HepG2 (cell line): Measurements from ENCODE around the gene TMEM86B. TPM values are rescaled to one million over a fixed set of nuclear protein-coding genes. Genes with fewer than 3 reads are reported as not detected.
A peak's percentile ranks its signal among the peaks of the same experiment; 100 is the strongest.

Experiments used
- ATAD3A ChIP-seq: sonication (generic); formaldehyde crosslinking; IDR thresholded peaks from 2 replicates; pipeline ENCODE4 v1.4.0; 2020; ENCODE audit warnings: missing genetic modification reagents
- CERS6 ChIP-seq: sonication (generic); formaldehyde crosslinking; IDR thresholded peaks from 2 replicates; pipeline ENCODE4 v1.5.0; 2020; ENCODE audit warnings: missing genetic modification reagents
- DNMT3B ChIP-seq: conservative IDR thresholded peaks from 2 replicates; pipeline ENCODE4 v1.6.1; 2016; ENCODE audit warnings: missing biosample characterization, control low read depth
- HDAC1 ChIP-seq: sonication (generic); formaldehyde crosslinking; IDR thresholded peaks from 2 replicates; pipeline ENCODE4 v1.5.1; 2020; ENCODE audit warnings: mild to moderate bottlenecking, missing genetic modification reagents
- HOXA5 ChIP-seq: sonication (generic); formaldehyde crosslinking; IDR thresholded peaks from 2 replicates; pipeline ENCODE4 v1.4.0; 2020; ENCODE audit warnings: missing genetic modification reagents
- IKZF4 ChIP-seq: sonication (generic); formaldehyde crosslinking; IDR thresholded peaks from 2 replicates; pipeline ENCODE4 v1.5.1; 2020; ENCODE audit warnings: borderline replicate concordance, mild to moderate bottlenecking, low read depth, missing genetic modification reagents; ENCODE audit errors: not compliant biosample characterization
- NFIB ChIP-seq: sonication (generic); formaldehyde crosslinking; IDR thresholded peaks from 2 replicates; pipeline ENCODE4 v1.9.0; 2021; ENCODE audit warnings: missing genetic modification reagents, mild to moderate bottlenecking, borderline replicate concordance
- SIN3A ChIP-seq: IDR thresholded peaks from 2 replicates; pipeline ENCODE4 v1.6.1; 2011; ENCODE audit warnings: low read depth, mild to moderate bottlenecking, control low read depth, low read length, borderline replicate concordance
- TBX2 ChIP-seq: sonication (generic); formaldehyde crosslinking; IDR thresholded peaks from 2 replicates; pipeline ENCODE4 v1.5.0; 2020; ENCODE audit warnings: missing genetic modification reagents, mild to moderate bottlenecking, borderline replicate concordance
- THAP9 ChIP-seq: sonication (generic); formaldehyde crosslinking; IDR thresholded peaks from 2 replicates; pipeline ENCODE4; 2020; ENCODE audit warnings: missing genetic modification reagents, mild to moderate bottlenecking, borderline replicate concordance
- UBTF ChIP-seq: sonication (generic); formaldehyde crosslinking; IDR thresholded peaks from 2 replicates; pipeline ENCODE4 v1.4.0; 2020; ENCODE audit warnings: mild to moderate bottlenecking, missing genetic modification reagents
- ZNF225 ChIP-seq: sonication (generic); formaldehyde crosslinking; IDR thresholded peaks from 2 replicates; pipeline ENCODE4 v1.4.0; 2020; ENCODE audit warnings: mild to moderate bottlenecking, missing genetic modification reagents
- ZNF329 ChIP-seq: sonication (generic); formaldehyde crosslinking; IDR thresholded peaks from 2 replicates; pipeline ENCODE4 v1.9.0; 2021; ENCODE audit warnings: low read depth, mild to moderate bottlenecking, missing genetic modification reagents
- ZNF772 ChIP-seq: sonication (generic); formaldehyde crosslinking; IDR thresholded peaks from 2 replicates; pipeline ENCODE4 v1.5.0; 2020; ENCODE audit warnings: mild to moderate bottlenecking, missing genetic modification reagents
- ZNF777 ChIP-seq: sonication (generic); formaldehyde crosslinking; IDR thresholded peaks from 2 replicates; pipeline ENCODE4 v1.4.0; 2020; ENCODE audit warnings: missing genetic modification reagents
- ZNF788 ChIP-seq: sonication (generic); formaldehyde crosslinking; IDR thresholded peaks from 2 replicates; pipeline ENCODE4 v1.5.0; 2020; ENCODE audit warnings: mild to moderate bottlenecking, missing genetic modification reagents, borderline replicate concordance
- polyA plus RNA-seq, 8 experiments: library from polyadenylated mRNA; depleted of rRNA in 3 of 8; stranded (reverse) in 7 of 8; unstranded in 1 of 8; fragments of >200 nt; fragmentation: Illumina TruSeq in 4 of 8; extraction: Trizol in 4 of 8; gene quantifications; 2 replicates each; pipeline versions ENCODE4 v1.2.1 to v1.2.3, GENCODE V29; 2011 to 2016; ENCODE audit warnings: low read depth in 4 of 8, missing spikeins in 1 of 8, mixed read lengths in 1 of 8; ENCODE audit not compliant: insufficient read depth in 1 of 8
- total RNA-seq, 5 experiments: library from RNA; depleted of rRNA; stranded (reverse); fragments of >200 nt; fragmentation: Illumina TruSeq; extraction: Trizol; gene quantifications; 2 replicates each; pipeline ENCODE4 v1.2.3, GENCODE V29; 2016; ENCODE audit warnings: low read depth in 1 of 5
- TF ChIP-seq, protein P1 (sequence below): sonication (generic); formaldehyde crosslinking; IDR thresholded peaks from 2 replicates; pipeline ENCODE4 v1.5.0; 2020; ENCODE audit warnings: mild to moderate bottlenecking, missing genetic modification reagents, borderline replicate concordance

The TMEM86B gene
- total and polyA plus RNA-seq, 2 of the 13 experiments (the other 11 are each of a cell fraction or from before 2014, with no cell fraction given) = 7.7 to 9.6 TPM

DNA sequence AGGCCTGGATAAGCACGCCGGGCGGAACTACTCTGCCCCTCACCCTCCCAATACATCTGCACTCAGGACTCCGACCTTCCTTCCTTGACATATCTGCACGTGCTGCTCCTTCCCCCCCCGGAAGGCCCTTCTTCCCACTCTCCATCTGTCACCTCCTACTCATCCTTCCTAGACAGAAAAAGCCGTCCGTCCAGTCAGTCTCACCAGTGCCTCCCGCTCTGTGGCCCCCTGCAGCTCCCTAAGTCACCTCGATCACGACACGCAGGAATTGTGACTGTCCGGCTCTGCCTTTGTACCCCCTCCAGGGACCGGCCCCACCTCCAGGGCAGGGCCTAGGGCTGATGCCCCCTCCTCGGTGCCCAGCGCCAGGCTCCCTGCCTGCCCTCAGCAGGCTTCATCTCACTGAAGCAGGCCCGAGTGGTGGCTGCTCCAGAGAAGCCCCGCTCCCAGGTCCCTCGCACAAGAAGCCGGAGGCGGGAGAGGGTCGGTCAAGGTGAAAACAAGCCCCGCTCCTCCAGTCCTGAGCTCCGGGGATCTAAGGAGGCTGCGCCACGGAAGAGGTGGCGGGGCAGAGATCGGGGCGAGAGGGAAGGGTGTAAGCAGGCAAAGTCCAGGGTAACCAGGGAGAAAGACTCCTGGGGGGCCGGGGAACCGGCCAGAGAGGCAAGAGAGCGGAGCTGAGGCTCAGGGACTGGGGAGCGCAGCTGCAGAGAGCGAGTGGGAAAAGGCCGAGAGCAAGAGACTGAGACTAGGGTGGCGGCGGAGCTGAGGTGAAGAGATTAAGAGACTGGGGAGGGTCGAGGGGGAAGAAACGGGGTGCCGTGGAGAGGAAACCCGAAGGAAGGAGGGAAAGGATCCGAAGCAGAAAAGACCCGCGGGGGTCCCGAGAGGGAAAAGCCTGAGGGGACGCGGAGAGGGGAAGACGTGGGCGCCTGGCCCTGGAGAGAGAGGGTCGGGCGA is 29.2 kb upstream of the TMEM86B start (continued):
- TF ChIP-seq ZNF777 (CRISPR knock-in tag) = no peak
- TF ChIP-seq SIN3A = no peak
- no peak for TF ChIP-seq CERS6
- peak; percentile 31; the same call in 1 of the 2 replicates for TF ChIP-seq HDAC1 (CRISPR knock-in tag)
- TF ChIP-seq ZNF329 (CRISPR knock-in tag) = 0 out of 2 replicates have a peak, but pooled peaks have one; percentile 6
- TF ChIP-seq, protein P1, sequence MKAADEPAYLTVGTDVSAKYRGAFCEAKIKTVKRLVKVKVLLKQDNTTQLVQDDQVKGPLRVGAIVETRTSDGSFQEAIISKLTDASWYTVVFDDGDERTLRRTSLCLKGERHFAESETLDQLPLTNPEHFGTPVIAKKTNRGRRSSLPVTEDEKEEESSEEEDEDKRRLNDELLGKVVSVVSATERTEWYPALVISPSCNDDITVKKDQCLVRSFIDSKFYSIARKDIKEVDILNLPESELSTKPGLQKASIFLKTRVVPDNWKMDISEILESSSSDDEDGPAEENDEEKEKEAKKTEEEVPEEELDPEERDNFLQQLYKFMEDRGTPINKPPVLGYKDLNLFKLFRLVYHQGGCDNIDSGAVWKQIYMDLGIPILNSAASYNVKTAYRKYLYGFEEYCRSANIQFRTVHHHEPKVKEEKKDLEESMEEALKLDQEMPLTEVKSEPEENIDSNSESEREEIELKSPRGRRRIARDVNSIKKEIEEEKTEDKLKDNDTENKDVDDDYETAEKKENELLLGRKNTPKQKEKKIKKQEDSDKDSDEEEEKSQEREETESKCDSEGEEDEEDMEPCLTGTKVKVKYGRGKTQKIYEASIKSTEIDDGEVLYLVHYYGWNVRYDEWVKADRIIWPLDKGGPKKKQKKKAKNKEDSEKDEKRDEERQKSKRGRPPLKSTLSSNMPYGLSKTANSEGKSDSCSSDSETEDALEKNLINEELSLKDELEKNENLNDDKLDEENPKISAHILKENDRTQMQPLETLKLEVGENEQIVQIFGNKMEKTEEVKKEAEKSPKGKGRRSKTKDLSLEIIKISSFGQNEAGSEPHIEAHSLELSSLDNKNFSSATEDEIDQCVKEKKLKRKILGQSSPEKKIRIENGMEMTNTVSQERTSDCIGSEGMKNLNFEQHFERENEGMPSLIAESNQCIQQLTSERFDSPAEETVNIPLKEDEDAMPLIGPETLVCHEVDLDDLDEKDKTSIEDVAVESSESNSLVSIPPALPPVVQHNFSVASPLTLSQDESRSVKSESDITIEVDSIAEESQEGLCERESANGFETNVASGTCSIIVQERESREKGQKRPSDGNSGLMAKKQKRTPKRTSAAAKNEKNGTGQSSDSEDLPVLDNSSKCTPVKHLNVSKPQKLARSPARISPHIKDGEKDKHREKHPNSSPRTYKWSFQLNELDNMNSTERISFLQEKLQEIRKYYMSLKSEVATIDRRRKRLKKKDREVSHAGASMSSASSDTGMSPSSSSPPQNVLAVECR (CRISPR knock-in tag) = peak; percentile 49
- TF ChIP-seq NFIB (CRISPR knock-in tag) = no peak
- 0 out of 2 replicates have a peak, but pooled peaks have one; percentile 34 for TF ChIP-seq ZNF788 (CRISPR knock-in tag)
- TF ChIP-seq ZNF225 (CRISPR knock-in tag) = peak; percentile 31; the same call in 1 of the 2 replicates
- no peak for TF ChIP-seq HOXA5 (CRISPR knock-in tag)
- no peak for TF ChIP-seq DNMT3B
- no peak for TF ChIP-seq ATAD3A (CRISPR knock-in tag)
- TF ChIP-seq ZNF772 (CRISPR knock-in tag) = 0 out of 2 replicates have a peak, but pooled peaks have one; percentile 54
- peak; percentile 30; the same call in 1 of the 2 replicates for TF ChIP-seq TBX2 (CRISPR knock-in tag)
- no peak; the same call in 1 of the 2 replicates for TF ChIP-seq UBTF (CRISPR knock-in tag)
- no peak for TF ChIP-seq IKZF4 (CRISPR knock-in tag)
- no peak; the same call in 1 of the 2 replicates for TF ChIP-seq THAP9 (CRISPR knock-in tag)
